WTC11 (cell line): ENCODE measurements around the gene RAB11FIP3. TPM values are rescaled to one million over a fixed set of nuclear protein-coding genes. Genes with fewer than 3 reads are reported as not detected.

Experiments used
- ATAC-seq: fragments of 200-7000 bp; cut with Tn5 transposase; 2 replicates; pipeline ENCODE4 v1.10.0; 2021; ENCODE audit warnings: mild to moderate bottlenecking, moderate library complexity
- CTCF ChIA-PET: fragments of 300-600 bp; sonication (Branson Sonifier 250); formaldehyde crosslinking; loops from one replicate; lab custom pipeline; 2021; ENCODE audit warnings: antibody characterized with exemption; lab: Charles Lee
- POLR2A ChIA-PET: fragments of 350-600 bp; sonication (Branson Sonifier 250); formaldehyde crosslinking; loops from one replicate; lab custom pipeline; 2021; ENCODE audit warnings: antibody characterized with exemption; lab: Charles Lee
- DNase-seq: peaks from one replicate; pipeline ENCODE4 v3.0.0; 2021; ENCODE audit warnings: low spot score
- H3K27ac Mint-ChIP-seq: 2 replicates; pipeline ENCODE4 v1.8.0; 2021; ENCODE audit warnings: mixed read lengths
- H3K27me3 Mint-ChIP-seq: 2 replicates; pipeline ENCODE4 v1.8.0; 2021; ENCODE audit warnings: low read depth, mild to moderate bottlenecking, moderate library complexity, mixed read lengths
- H3K36me3 Mint-ChIP-seq: 2 replicates; pipeline ENCODE4 v1.8.0; 2021; ENCODE audit warnings: mixed read lengths
- H3K4me1 Mint-ChIP-seq: 2 replicates; pipeline ENCODE4 v1.8.0; 2022; ENCODE audit warnings: mixed read lengths
- H3K4me3 Mint-ChIP-seq: 2 replicates; pipeline ENCODE4 v1.8.0; 2021; ENCODE audit warnings: mild to moderate bottlenecking, moderate library complexity, mixed read lengths
- H3K9me3 Mint-ChIP-seq: 2 replicates; pipeline ENCODE4 v1.8.0; 2021; ENCODE audit warnings: mixed read lengths
- ATF2 ChIP-seq: sonication (generic); formaldehyde crosslinking; IDR thresholded peaks from 2 replicates; pipeline ENCODE4 v1.8.1; 2022; ENCODE audit warnings: low read depth, missing genetic modification reagents, borderline replicate concordance
- CREB1 ChIP-seq: sonication (generic); formaldehyde crosslinking; IDR thresholded peaks from 2 replicates; pipeline ENCODE4 v1.8.0; 2023; ENCODE audit warnings: mild to moderate bottlenecking, missing genetic modification reagents
- CREM ChIP-seq: sonication (generic); formaldehyde crosslinking; IDR thresholded peaks from 2 replicates; pipeline ENCODE4 v1.8.1; 2022; ENCODE audit warnings: mild to moderate bottlenecking, missing genetic modification reagents, moderate library complexity
- E2F5 ChIP-seq: sonication (generic); formaldehyde crosslinking; IDR thresholded peaks from 2 replicates; pipeline ENCODE4 v1.8.1; 2022; ENCODE audit warnings: mild to moderate bottlenecking, moderate library complexity, missing genetic modification reagents
- ERG ChIP-seq: fragments of 250-450 bp; sonication (Bioruptor Pico); IDR thresholded peaks from 2 replicates; pipeline ENCODE4 v1.8.0; 2021; ENCODE audit warnings: mild to moderate bottlenecking
- HMGA2 ChIP-seq: fragments of 250-450 bp; sonication (Bioruptor Pico); IDR thresholded peaks from 2 replicates; pipeline ENCODE4 v1.4.0; 2021; ENCODE audit warnings: mild to moderate bottlenecking, moderate library complexity
- IRF1 ChIP-seq: sonication (generic); formaldehyde crosslinking; IDR thresholded peaks from 2 replicates; pipeline ENCODE4 v1.8.0; 2023; ENCODE audit warnings: missing genetic modification reagents
- KAT7 ChIP-seq: sonication (generic); formaldehyde crosslinking; IDR thresholded peaks from 2 replicates; pipeline ENCODE4 v1.8.1; 2023; ENCODE audit warnings: missing genetic modification reagents, mild to moderate bottlenecking, borderline replicate concordance
- MAX ChIP-seq: sonication (generic); formaldehyde crosslinking; IDR thresholded peaks from 2 replicates; pipeline ENCODE4 v1.8.0; 2022; ENCODE audit warnings: mild to moderate bottlenecking, missing genetic modification reagents
- NFATC4 ChIP-seq: fragments of 250-450 bp; sonication (Bioruptor Pico); IDR thresholded peaks from 2 replicates; pipeline ENCODE4 v1.9.0; 2021; ENCODE audit warnings: mild to moderate bottlenecking
- NFYB ChIP-seq: sonication (generic); formaldehyde crosslinking; conservative IDR thresholded peaks from 2 replicates; pipeline ENCODE4 v1.8.0; 2022; ENCODE audit warnings: low read depth, missing genetic modification reagents
- OVOL2 ChIP-seq: fragments of 250-450 bp; sonication (Bioruptor Pico); IDR thresholded peaks from 2 replicates; pipeline ENCODE4 v1.9.0; 2021; ENCODE audit warnings: mild to moderate bottlenecking, borderline replicate concordance
- PREB ChIP-seq: sonication (generic); formaldehyde crosslinking; IDR thresholded peaks from 2 replicates; pipeline ENCODE4 v1.8.1; 2022; ENCODE audit warnings: mild to moderate bottlenecking, missing genetic modification reagents, moderate library complexity, borderline replicate concordance
- PRRX2 ChIP-seq: fragments of 250-450 bp; sonication (Bioruptor Pico); IDR thresholded peaks from 2 replicates; pipeline ENCODE4 v1.8.0; 2021; ENCODE audit warnings: mild to moderate bottlenecking
- SMAD3 ChIP-seq: sonication (generic); formaldehyde crosslinking; IDR thresholded peaks from 2 replicates; pipeline ENCODE4 v1.8.0; 2022; ENCODE audit warnings: missing genetic modification reagents, mild to moderate bottlenecking, borderline replicate concordance
- SMAD4 ChIP-seq: sonication (generic); formaldehyde crosslinking; IDR thresholded peaks from 2 replicates; pipeline ENCODE4 v1.8.0; 2022; ENCODE audit warnings: mild to moderate bottlenecking, missing genetic modification reagents
- TP53 ChIP-seq: sonication (generic); formaldehyde crosslinking; IDR thresholded peaks from 2 replicates; pipeline ENCODE4 v1.8.1; 2023; ENCODE audit warnings: mild to moderate bottlenecking, missing genetic modification reagents
- USF1 ChIP-seq: sonication (generic); formaldehyde crosslinking; IDR thresholded peaks from 2 replicates; pipeline ENCODE4 v1.8.0; 2022; ENCODE audit warnings: mild to moderate bottlenecking, missing genetic modification reagents
- ZBTB43 ChIP-seq: sonication (generic); formaldehyde crosslinking; IDR thresholded peaks from 2 replicates; pipeline ENCODE4 v1.8.1; 2023; ENCODE audit warnings: mild to moderate bottlenecking, missing genetic modification reagents
- ZNF396 ChIP-seq: fragments of 250-450 bp; sonication (Bioruptor Pico); IDR thresholded peaks from 2 replicates; pipeline ENCODE4 v1.8.0; 2021; ENCODE audit warnings: mild to moderate bottlenecking, moderate library complexity, borderline replicate concordance
- ZNF416 ChIP-seq: fragments of 250-450 bp; sonication (Bioruptor Pico); IDR thresholded peaks from 2 replicates; pipeline ENCODE4 v1.9.0; 2021; ENCODE audit warnings: mild to moderate bottlenecking, inconsistent platforms
- ZNF532 ChIP-seq: fragments of 250-450 bp; sonication (Bioruptor Pico); IDR thresholded peaks from 2 replicates; pipeline ENCODE4 v1.9.0; 2021; ENCODE audit warnings: mild to moderate bottlenecking, borderline replicate concordance
- ZNF671 ChIP-seq: fragments of 250-450 bp; sonication (Bioruptor Pico); IDR thresholded peaks from 2 replicates; pipeline ENCODE4 v1.8.0; 2021; ENCODE audit warnings: mild to moderate bottlenecking
- total RNA-seq: library from RNA; stranded (reverse); gene quantifications from 3 replicates; pipeline ENCODE4 v1.2.3, GENCODE V29; 2021

RAB11FIP3 gene
- total RNA-seq, 1 experiment from 2014 or later, result 38.6 TPM

GRCh38 chr16:513950-514349 lies 88.5 kb downstream of the RAB11FIP3 start (continued):
- TF ChIP-seq ZNF416 (no peak), SMAD4 (no peak), ATF2 (CRISPR knock-in tag) (no peak), ZNF396 (no peak), ZNF671 (no peak), E2F5 (CRISPR knock-in tag) (no peak), HMGA2 (no peak)
- TF ChIP-seq, all 79 proteins: peak for 0

- CTCF ChIA-PET, result interaction anchor here (1.0 to 1.1 kb wide), 2 partner anchors 28 to 124 kb away, joined by 3 read pairs; no protein-coding TSS in a partner anchor
- H3K27ac Mint-ChIP-seq, result no peak overlapping the region
- ATAC-seq, result no peak
Observed at GRCh38 chr16:515175-515938, 89.9 kb downstream of the RAB11FIP3 start.

More at GRCh38 chr16:515175-515938, 89.9 kb downstream of the RAB11FIP3 start:
- DNase-seq, result no peak
- Mint-ChIP-seq H3K36me3 (peaks cover 4% of the 10 kb centered on the region; the same call in 1 of the 2 replicates), H3K4me3 (no peak overlapping the region), H3K4me1 (no peaks in the 10 kb centered on the region)
- TF ChIP-seq PRRX2 (no peak), MAX (CRISPR knock-in tag) (no peak), ZNF671 (no peak), CREM (CRISPR knock-in tag) (no peak), ZNF532 (CRISPR knock-in tag) (no peak), KAT7 (CRISPR knock-in tag) (no peak), NFATC4 (CRISPR knock-in tag) (no peak), PREB (CRISPR knock-in tag) (no peak), CREB1 (CRISPR knock-in tag) (no peak), USF1 (CRISPR knock-in tag) (no peak), ZBTB43 (CRISPR knock-in tag) (no peak), SMAD3 (CRISPR knock-in tag) (no peak), OVOL2 (CRISPR knock-in tag) (no peak), NFYB (no peak), ERG (CRISPR knock-in tag) (no peak), HMGA2 (no peak), TP53 (CRISPR knock-in tag) (no peak), IRF1 (CRISPR knock-in tag) (no peak)
- TF ChIP-seq, all 79 proteins: peak for 0
- POLR2A ChIA-PET, result no interaction called here
- no peaks in the 10 kb centered on the region for H3K27me3 Mint-ChIP-seq
- H3K9me3 Mint-ChIP-seq, result no peaks in the 10 kb centered on the region
